NT2/D1 (cell line): ENCODE data around the gene BEGAIN.

Source experiments
- DNase-seq: peaks from one replicate; pipeline ENCODE4 v3.0.0-alpha.2; 2011; ENCODE audit warnings: low read depth, low spot score
- H3K27me3 ChIP-seq: 2 replicates; pipeline ENCODE4 v1.6.0; 2011; ENCODE audit warnings: mild to moderate bottlenecking; ENCODE audit not compliant: insufficient read length, insufficient read depth
- H3K36me3 ChIP-seq: 2 replicates; pipeline ENCODE4 v1.6.1; 2011; ENCODE audit warnings: mild to moderate bottlenecking, low read length, mixed read lengths; ENCODE audit not compliant: insufficient read depth, insufficient read length
- H3K4me1 ChIP-seq: 2 replicates; pipeline ENCODE4 v1.5.1; 2011; ENCODE audit not compliant: insufficient read depth, insufficient read length
- H3K4me3 ChIP-seq: 2 replicates; pipeline ENCODE4 v1.5.1; 2011; ENCODE audit warnings: low read depth; ENCODE audit not compliant: insufficient read length
- H3K9ac ChIP-seq: 2 replicates; pipeline ENCODE4 v1.6.0; 2011; ENCODE audit warnings: low read depth; ENCODE audit not compliant: insufficient read length
- H3K9me3 ChIP-seq: 2 replicates; pipeline ENCODE4 v1.5.1; 2011; ENCODE audit warnings: mild to moderate bottlenecking, low read length; ENCODE audit not compliant: insufficient read depth
- SUZ12 ChIP-seq: IDR thresholded peaks from 2 replicates; pipeline ENCODE4 v1.6.1; 2011; ENCODE audit not compliant: insufficient read length, insufficient read depth; ENCODE audit errors: extremely low read depth
- YY1 ChIP-seq: IDR thresholded peaks from 2 replicates; pipeline ENCODE4 v1.6.1; 2011; ENCODE audit not compliant: insufficient read length, insufficient read depth
- ZNF274 ChIP-seq: IDR thresholded peaks from 2 replicates; pipeline ENCODE4 v1.6.1; 2011; ENCODE audit warnings: mild to moderate bottlenecking, low read depth, low read length

BEGAIN gene

DNA sequence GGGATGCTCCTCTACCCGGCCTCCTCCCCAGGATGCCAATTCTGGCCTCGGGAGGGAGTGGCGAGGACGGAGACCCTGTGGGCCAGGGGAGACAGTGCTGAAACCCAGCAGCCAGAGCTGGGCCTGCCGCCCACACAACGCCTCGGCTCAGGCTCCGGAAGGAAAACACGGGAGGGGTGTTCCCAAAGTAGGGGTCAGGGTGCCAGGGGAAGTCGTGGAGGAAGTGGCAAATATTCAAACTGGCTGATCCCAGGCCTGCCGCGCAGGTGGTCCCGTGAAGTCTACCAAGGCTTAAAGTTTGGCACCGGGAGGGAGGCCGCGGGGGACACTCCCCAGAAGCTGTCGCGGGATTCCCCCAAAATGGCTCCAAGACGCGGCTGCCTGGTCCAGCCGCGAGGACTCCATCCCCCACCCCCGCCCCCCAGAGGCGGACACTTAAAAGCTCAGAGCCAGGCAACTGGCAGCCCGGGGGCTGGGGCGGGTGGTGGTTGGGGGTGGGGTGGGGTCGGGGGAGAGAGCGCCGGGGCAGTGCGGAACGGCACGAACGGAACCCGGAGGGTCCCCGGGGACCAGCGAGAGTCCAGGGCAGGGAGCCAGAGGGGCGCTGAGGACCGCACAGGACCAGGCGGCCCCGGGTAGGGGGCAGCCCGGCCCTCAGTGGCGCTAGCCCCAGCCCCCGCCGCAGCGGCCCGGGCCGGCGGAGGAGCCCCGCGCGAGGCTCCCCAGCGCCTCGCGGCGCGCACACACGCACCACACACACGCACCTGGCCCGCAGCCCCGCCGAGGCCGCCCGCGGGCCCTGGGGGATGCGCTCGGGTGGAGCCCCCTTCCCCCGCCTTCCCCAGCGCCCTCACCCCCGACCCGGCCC is 20.0 kb downstream of the BEGAIN start:
- peak overlapping the region; percentile 42 for H3K4me3 ChIP-seq
- H3K4me1 ChIP-seq: peaks cover 5% of the 10 kb centered on the region
- TF ChIP-seq SUZ12 (peak; percentile 17), YY1 (no peak), ZNF274 (no peak)
- no peaks in the 10 kb centered on the region for H3K36me3 ChIP-seq
- H3K27me3 ChIP-seq: peaks cover 57% of the 10 kb centered on the region
- DNase-seq: no peak
- H3K9me3 ChIP-seq: no peaks in the 10 kb centered on the region
- H3K9ac ChIP-seq: peak overlapping the region; percentile 21

DNA sequence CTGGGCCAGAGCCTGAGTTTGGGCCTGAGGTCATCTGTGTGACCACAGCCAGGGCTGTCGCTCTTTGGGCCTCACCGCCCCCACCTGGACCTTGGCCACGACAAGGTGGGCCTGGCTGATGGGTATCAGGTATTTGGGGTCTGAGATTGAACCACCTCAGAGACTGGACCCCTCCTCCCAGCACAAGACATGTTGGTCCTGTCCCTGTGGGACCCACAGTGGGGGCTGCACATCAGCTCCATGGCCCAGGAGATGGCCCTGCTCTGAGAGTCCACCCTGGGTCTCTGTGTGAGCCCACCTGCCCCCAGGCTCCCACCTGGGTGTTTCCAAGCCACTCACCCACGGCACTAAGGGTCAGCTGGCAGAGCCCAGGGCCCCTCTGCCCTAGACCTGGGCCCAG is 20.6 kb downstream of the BEGAIN start:
- H3K27me3 ChIP-seq: peaks cover 57% of the 10 kb centered on the region
- H3K4me1 ChIP-seq: peaks cover 5% of the 10 kb centered on the region
- TF ChIP-seq SUZ12 (no peak), ZNF274 (no peak), YY1 (no peak)

DNA sequence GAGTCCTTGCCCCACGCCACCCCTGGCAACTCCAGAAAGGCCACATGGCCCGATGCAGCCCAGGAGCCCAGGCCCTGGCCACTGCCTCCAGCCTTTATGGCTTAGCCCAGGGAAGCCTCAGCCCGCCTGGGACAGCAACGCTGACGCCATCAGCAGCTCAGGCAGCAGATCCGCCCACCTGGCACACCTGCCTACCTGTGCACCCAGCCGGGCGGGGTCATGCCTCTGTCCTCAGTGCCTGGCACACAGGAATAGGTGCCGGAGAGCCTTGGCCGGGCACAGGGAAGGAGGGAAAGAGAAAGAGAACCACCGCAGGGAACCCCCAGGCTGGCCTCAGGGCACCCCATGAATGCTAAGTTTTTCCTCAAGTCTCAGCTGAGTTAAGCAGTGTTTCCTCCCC is 21.1 kb downstream of the BEGAIN start:
- no peak overlapping the region for H3K9ac ChIP-seq
- DNase-seq: no peak
- peaks cover 5% of the 10 kb centered on the region for H3K4me1 ChIP-seq
- H3K9me3 ChIP-seq: no peaks in the 10 kb centered on the region
- no peak for TF ChIP-seq YY1
- no peak overlapping the region for H3K4me3 ChIP-seq
- H3K27me3 ChIP-seq: peaks cover 57% of the 10 kb centered on the region
- no peaks in the 10 kb centered on the region for H3K36me3 ChIP-seq

More for the DNA sequence above, 20.6 kb downstream of the BEGAIN start:
- Histone ChIP-seq H3K9ac (no peak overlapping the region), H3K4me3 (no peak overlapping the region), H3K36me3 (no peaks in the 10 kb centered on the region), H3K9me3 (no peaks in the 10 kb centered on the region)
- DNase-seq: no peak

DNA sequence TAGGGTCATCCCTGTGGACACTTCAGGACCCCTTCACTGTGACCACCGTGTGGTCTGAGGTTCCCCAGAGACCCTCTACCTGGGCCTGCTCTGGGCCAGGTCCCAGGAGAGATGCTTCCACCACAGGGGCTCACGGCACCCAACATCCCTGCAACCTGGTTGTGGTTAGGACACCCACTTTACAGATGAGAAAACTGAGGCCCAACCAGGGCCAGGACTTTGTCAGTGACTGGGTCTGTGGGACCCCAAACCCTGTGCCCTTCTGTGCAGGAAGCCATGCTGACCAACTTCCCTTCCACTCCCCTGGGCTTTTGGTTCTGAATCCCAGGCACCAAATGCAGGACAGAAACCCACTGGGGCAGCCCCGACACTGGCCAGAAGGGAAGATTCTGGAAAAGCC is 21.6 kb downstream of the BEGAIN start:
- no peak for TF ChIP-seq YY1
- no peak for TF ChIP-seq ZNF274
- TF ChIP-seq SUZ12: no peak
- no peak overlapping the region for H3K9ac ChIP-seq
- H3K9me3 ChIP-seq: no peaks in the 10 kb centered on the region
- no peak overlapping the region for H3K4me3 ChIP-seq
- H3K4me1 ChIP-seq: peaks cover 5% of the 10 kb centered on the region
- no peaks in the 10 kb centered on the region for H3K36me3 ChIP-seq
- peaks cover 57% of the 10 kb centered on the region for H3K27me3 ChIP-seq
- DNase-seq: no peak

DNA sequence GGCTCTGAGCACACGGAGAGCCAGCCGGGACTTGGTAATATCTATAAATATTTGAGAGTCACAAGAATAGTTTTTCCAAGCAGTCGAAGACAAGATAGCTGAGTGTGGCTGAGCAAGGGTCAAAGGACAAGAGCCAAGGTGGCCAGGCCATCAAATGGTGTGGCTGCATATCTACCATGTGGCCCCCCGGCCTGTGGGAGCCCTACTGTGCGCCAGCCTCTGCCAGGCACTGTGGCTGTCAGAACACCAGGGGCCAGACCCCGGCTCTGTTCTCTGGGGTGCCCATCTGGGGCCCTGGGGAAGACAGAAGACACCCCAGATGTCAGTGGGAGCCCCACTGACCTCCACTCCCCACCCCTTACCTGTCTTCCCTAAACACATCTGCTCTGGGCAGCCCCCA is 22.7 kb downstream of the BEGAIN start:
- TF ChIP-seq YY1 (no peak), SUZ12 (no peak), ZNF274 (no peak)
- no peak for DNase-seq
- H3K4me1 ChIP-seq: peaks cover 3% of the 10 kb centered on the region
- no peaks in the 10 kb centered on the region for H3K36me3 ChIP-seq
- H3K27me3 ChIP-seq: peaks cover 52% of the 10 kb centered on the region
- no peak overlapping the region for H3K9ac ChIP-seq
- H3K9me3 ChIP-seq: no peaks in the 10 kb centered on the region
- H3K4me3 ChIP-seq: no peak overlapping the region

DNA sequence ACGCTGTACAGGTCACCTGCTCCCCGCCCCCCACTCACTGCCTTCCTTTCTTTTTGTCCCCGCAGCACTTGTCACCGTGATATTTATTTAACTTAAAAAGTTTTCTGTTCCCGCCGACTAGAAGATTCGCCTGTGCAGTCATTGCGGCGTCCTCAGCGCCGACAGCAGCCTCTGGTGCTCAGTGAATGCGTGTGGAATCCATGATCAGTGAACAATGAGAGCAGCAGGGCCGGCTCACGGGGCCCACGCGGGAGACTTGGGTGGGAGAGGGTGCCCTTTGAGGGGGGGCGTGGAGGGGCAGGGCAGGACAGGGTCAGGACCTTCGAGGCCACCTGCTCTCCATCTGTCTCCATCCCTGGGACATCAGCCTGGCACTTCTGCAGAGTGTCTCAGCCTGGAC is 24.5 kb downstream of the BEGAIN start:
- no peak for DNase-seq
- H3K9ac ChIP-seq: no peak overlapping the region
- H3K4me1 ChIP-seq: no peaks in the 10 kb centered on the region
- H3K27me3 ChIP-seq: peaks cover 35% of the 10 kb centered on the region
- no peaks in the 10 kb centered on the region for H3K36me3 ChIP-seq
- no peak for TF ChIP-seq ZNF274
- TF ChIP-seq SUZ12: no peak
- TF ChIP-seq YY1: no peak
- H3K9me3 ChIP-seq: no peaks in the 10 kb centered on the region
- H3K4me3 ChIP-seq: no peak overlapping the region

DNA sequence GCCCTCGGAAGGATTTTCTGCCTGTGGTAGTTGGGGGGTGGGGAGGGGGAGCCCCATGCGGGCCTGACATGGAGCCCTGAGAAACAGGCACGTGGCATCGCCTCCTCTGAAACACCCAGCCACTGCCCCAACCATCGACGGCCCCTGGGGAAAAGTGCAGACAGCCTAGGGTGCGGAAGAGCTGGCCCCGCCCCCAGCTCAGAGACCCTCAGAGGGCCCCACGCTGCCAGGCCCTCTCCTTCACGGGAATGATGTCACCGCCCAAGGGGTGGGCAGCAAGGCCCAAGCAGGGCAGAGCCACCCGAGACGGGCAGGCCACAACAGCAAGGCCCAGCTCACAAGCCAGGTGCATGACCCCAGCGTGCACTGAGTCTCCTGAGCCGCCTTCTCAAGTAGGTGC is 26.2 kb downstream of the BEGAIN start:
- DNase-seq: no peak
- Histone ChIP-seq H3K9ac (no peak overlapping the region), H3K4me3 (no peak overlapping the region), H3K36me3 (no peaks in the 10 kb centered on the region), H3K27me3 (peaks cover 20% of the 10 kb centered on the region), H3K4me1 (peaks cover 8% of the 10 kb centered on the region), H3K9me3 (no peaks in the 10 kb centered on the region)
- no peak for TF ChIP-seq YY1
- TF ChIP-seq SUZ12: no peak

DNA sequence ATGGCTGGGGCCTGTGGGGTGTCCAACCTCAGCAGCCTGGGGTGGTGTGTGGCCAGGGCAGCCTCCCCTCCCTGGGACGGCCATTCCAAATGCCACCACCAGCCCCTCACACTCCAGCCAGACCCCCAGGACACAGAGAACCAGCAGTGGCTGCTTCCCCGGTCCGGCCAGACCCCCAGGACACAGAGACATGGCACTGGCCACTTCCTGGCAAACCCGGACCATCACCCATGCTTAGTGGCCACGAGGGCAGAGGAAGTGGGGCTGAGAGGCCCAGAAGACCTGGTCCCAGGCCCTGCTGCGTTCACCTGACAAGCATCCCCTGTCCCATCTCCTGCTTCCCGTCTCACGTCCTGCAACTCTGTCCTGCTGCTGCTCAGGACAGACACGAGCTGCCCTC is 26.7 kb downstream of the BEGAIN start:
- Histone ChIP-seq H3K4me1 (peaks cover 9% of the 10 kb centered on the region), H3K36me3 (no peaks in the 10 kb centered on the region)

More for the DNA sequence above, 26.7 kb downstream of the BEGAIN start:
- Histone ChIP-seq H3K9me3 (no peaks in the 10 kb centered on the region), H3K9ac (no peak overlapping the region), H3K4me3 (no peak overlapping the region), H3K27me3 (peaks cover 15% of the 10 kb centered on the region)
- TF ChIP-seq SUZ12: no peak
- no peak for TF ChIP-seq YY1
- no peak for TF ChIP-seq ZNF274
- DNase-seq: no peak
